H9 (cell line): ENCODE results near the gene CDC42. TPM values are rescaled to one million over a fixed set of nuclear protein-coding genes. Genes with fewer than 3 reads are reported as not detected.

Experiments used
- DNase-seq: peaks from one replicate; pipeline ENCODE4 v3.0.0-alpha.2; 2017
- H2AFZ ChIP-seq: one replicate; pipeline ENCODE4 v1.6.1; 2013; ENCODE audit warnings: mild to moderate bottlenecking, low read length, control low read depth, moderate library complexity
- H2AK5ac ChIP-seq: 2 replicates; pipeline ENCODE4 v1.6.1; 2013; ENCODE audit warnings: low read length, control low read depth, mixed read lengths; ENCODE audit not compliant: insufficient read length
- H2BK120ac ChIP-seq: one replicate; pipeline ENCODE4 v1.6.1; 2013; ENCODE audit warnings: low read depth, mild to moderate bottlenecking, low read length, control low read depth, inconsistent platforms; ENCODE audit not compliant: poor library complexity, severe bottlenecking
- H2BK12ac ChIP-seq: 2 replicates; pipeline ENCODE4 v1.6.1; 2013; ENCODE audit warnings: low read length, control low read depth, mixed read lengths, low read depth; ENCODE audit not compliant: insufficient read length
- H2BK15ac ChIP-seq: 2 replicates; pipeline ENCODE4 v1.6.1; 2013; ENCODE audit warnings: low read depth, low read length, control low read depth
- H2BK20ac ChIP-seq: one replicate; pipeline ENCODE4 v1.6.1; 2013; ENCODE audit warnings: low read depth, mild to moderate bottlenecking, low read length, control low read depth, inconsistent platforms; ENCODE audit not compliant: poor library complexity, severe bottlenecking
- H2BK5ac ChIP-seq: 2 replicates; pipeline ENCODE4 v1.6.1; 2013; ENCODE audit warnings: low read length, control low read depth, mixed read lengths; ENCODE audit not compliant: insufficient read length
- H3K14ac ChIP-seq: 2 replicates; pipeline ENCODE4 v1.6.1; 2013; ENCODE audit warnings: low read length, control low read depth; ENCODE audit not compliant: insufficient read depth
- H3K18ac ChIP-seq: 2 replicates; pipeline ENCODE4 v1.6.1; 2013; ENCODE audit warnings: low read depth, mild to moderate bottlenecking, mixed read lengths, low read length, control low read depth; ENCODE audit not compliant: insufficient read length
- H3K23ac ChIP-seq: 2 replicates; pipeline ENCODE4 v1.6.1; 2013; ENCODE audit warnings: low read length, control low read depth, mixed read lengths, low read depth; ENCODE audit not compliant: insufficient read length
- H3K23me2 ChIP-seq: 2 replicates; pipeline ENCODE4 v1.6.1; 2013; ENCODE audit warnings: low read depth, mild to moderate bottlenecking, mixed read lengths, low read length, control low read depth; ENCODE audit not compliant: insufficient read length, poor library complexity, severe bottlenecking
- H3K27ac ChIP-seq: 2 replicates; pipeline ENCODE4 v1.5.1; 2013; ENCODE audit warnings: low read length, control low read depth, mixed read lengths, low read depth; ENCODE audit not compliant: insufficient read length
- H3K27me3 ChIP-seq: 2 replicates; pipeline ENCODE4 v1.6.1; 2013; ENCODE audit warnings: low read length, control low read depth, inconsistent platforms; ENCODE audit not compliant: insufficient read depth
- H3K4ac ChIP-seq: 2 replicates; pipeline ENCODE4 v1.6.1; 2013; ENCODE audit warnings: low read depth, mild to moderate bottlenecking, control low read depth, inconsistent platforms, low read length, moderate library complexity
- H3K4me1 ChIP-seq: 2 replicates; pipeline ENCODE4 v1.6.1; 2013; ENCODE audit warnings: low read length, control low read depth, inconsistent platforms; ENCODE audit not compliant: insufficient read depth
- H3K4me2 ChIP-seq: 2 replicates; pipeline ENCODE4 v1.6.1; 2013; ENCODE audit warnings: low read length, control low read depth, mixed read lengths; ENCODE audit not compliant: insufficient read length, insufficient read depth
- H3K56ac ChIP-seq: 2 replicates; pipeline ENCODE4 v1.6.1; 2013; ENCODE audit warnings: low read depth, mild to moderate bottlenecking, mixed read lengths, low read length, control low read depth; ENCODE audit not compliant: insufficient read length
- H3K79me1 ChIP-seq: 2 replicates; pipeline ENCODE4 v1.6.1; 2013; ENCODE audit warnings: low read depth, mild to moderate bottlenecking, moderate library complexity, low read length, control low read depth, inconsistent platforms; ENCODE audit not compliant: insufficient read depth, poor library complexity, severe bottlenecking
- H3K79me2 ChIP-seq: 2 replicates; pipeline ENCODE4 v1.6.1; 2013; ENCODE audit warnings: low read length, control low read depth, inconsistent platforms; ENCODE audit not compliant: insufficient read depth
- H3K9ac ChIP-seq: 2 replicates; pipeline ENCODE4 v1.6.1; 2013; ENCODE audit warnings: low read length, control low read depth, mixed read lengths; ENCODE audit not compliant: insufficient read length; ENCODE audit errors: extremely low read depth
- H3K9me3 ChIP-seq: one replicate; pipeline ENCODE4 v1.6.1; 2013; ENCODE audit warnings: low read depth, low read length, inconsistent platforms; ENCODE audit not compliant: control insufficient read depth
- H3T11ph ChIP-seq: one replicate; pipeline ENCODE4 v1.6.1; 2013; ENCODE audit warnings: mild to moderate bottlenecking, low read length, control low read depth, inconsistent platforms
- H4K20me1 ChIP-seq: one replicate; pipeline ENCODE4 v1.6.1; 2013; ENCODE audit not compliant: control insufficient read depth, insufficient read length, insufficient read depth
- H4K5ac ChIP-seq: 2 replicates; pipeline ENCODE4 v1.6.1; 2013; ENCODE audit warnings: low read depth, mild to moderate bottlenecking, mixed read lengths, low read length, control low read depth; ENCODE audit not compliant: insufficient read length
- H4K8ac ChIP-seq: replicated peaks from 2 replicates; pipeline ENCODE4 v1.6.1; 2013; ENCODE audit warnings: low read length, control low read depth, mixed read lengths, low read depth; ENCODE audit not compliant: insufficient read length
- H4K91ac ChIP-seq: 2 replicates; pipeline ENCODE4 v1.6.1; 2013; ENCODE audit warnings: low read depth, mild to moderate bottlenecking, moderate library complexity, mixed read lengths, low read length, control low read depth; ENCODE audit not compliant: insufficient read length
- H3K27ac Mint-ChIP-seq, 3 experiments: 2 replicates in 2 of 3; 3 replicates in 1 of 3; pipeline ENCODE4 v1.8.0; 2020 to 2021; ENCODE audit warnings: mixed read lengths in 3 of 3, mild to moderate bottlenecking in 1 of 3, moderate library complexity in 1 of 3
- H3K27me3 Mint-ChIP-seq: 2 replicates; pipeline ENCODE4 v1.8.0; 2021; ENCODE audit warnings: low read depth, mild to moderate bottlenecking, moderate library complexity, mixed read lengths
- H3K36me3 Mint-ChIP-seq, 3 experiments: 2 replicates in 2 of 3; 3 replicates in 1 of 3; pipeline ENCODE4 v1.8.0; 2020 to 2021; ENCODE audit warnings: low read depth in 3 of 3, mixed read lengths in 3 of 3; ENCODE audit not compliant: insufficient read depth in 1 of 3
- H3K4me1 Mint-ChIP-seq, 2 experiments: 2 replicates each; pipeline ENCODE4 v1.8.0; 2020; ENCODE audit warnings: mixed read lengths in 2 of 2
- H3K4me3 Mint-ChIP-seq, 2 experiments: 2 replicates in 1 of 2; 3 replicates in 1 of 2; pipeline ENCODE4 v1.8.0; 2020 to 2021; ENCODE audit warnings: mild to moderate bottlenecking in 2 of 2, mixed read lengths in 2 of 2, moderate library complexity in 1 of 2
- H3K9me3 Mint-ChIP-seq, 2 experiments: 2 replicates in 1 of 2; 3 replicates in 1 of 2; pipeline ENCODE4 v1.8.0; 2020; ENCODE audit warnings: mild to moderate bottlenecking in 2 of 2, mixed read lengths in 2 of 2, moderate library complexity in 1 of 2
- CTCF ChIP-seq: fragments of 200-600 bp; sonication (generic); conservative IDR thresholded peaks from 3 replicates; pipeline ENCODE4 v1.8.0; 2021; ENCODE audit warnings: antibody characterized with exemption, mild to moderate bottlenecking
- WGBS: extraction: QIAGEN DNeasy Blood & Tissue Kit; methylation state at CpG from one replicate; pipeline ENCODE4 v1.1.7; 2013; ENCODE audit warnings: missing lambda C conversion rate, low lambda C conversion rate, mixed read lengths; ENCODE audit not compliant: insufficient read length; ENCODE audit errors: extremely low coverage; 5-methylcytosine and 5-hydroxymethylcytosine counted together
- total RNA-seq: library from RNA; stranded (reverse); gene quantifications from 2 replicates; pipeline ENCODE4 v1.2.1, GENCODE V29; 2021

The CDC42 gene
- total RNA-seq, 1 experiment from 2014 or later, result 197 TPM

GRCh38 chr1:22078133-22078532, 25.6 kb downstream of the CDC42 start:
- Histone ChIP-seq H3K14ac (no peak overlapping the region), H4K5ac (no peak overlapping the region), H4K20me1 (no peaks in the 10 kb centered on the region), H4K8ac (no peak overlapping the region), H2BK5ac (no peak overlapping the region), H3K79me1 (no peaks in the 10 kb centered on the region), H3K4me1 (peaks cover 2% of the 10 kb centered on the region; the same call in 1 of the 2 replicates), H2BK120ac (no peak overlapping the region), H2BK15ac (no peak overlapping the region), H2AFZ (no peak overlapping the region), H3K27me3 (no peaks in the 10 kb centered on the region), H3T11ph (no peak overlapping the region), H3K56ac (no peak overlapping the region), H3K18ac (no peak overlapping the region), H3K9ac (no peak overlapping the region), H3K27ac (no peak overlapping the region), H4K91ac (no peak overlapping the region), H3K4me2 (no peak overlapping the region), H3K4ac (no peak overlapping the region), H2AK5ac (no peak overlapping the region), H3K79me2 (peaks cover 15% of the 10 kb centered on the region; the same call in 1 of the 2 replicates), H2BK20ac (no peak overlapping the region), H2BK12ac (no peak overlapping the region), H3K23ac (no peak overlapping the region), H3K23me2 (no peaks in the 10 kb centered on the region), H3K9me3 (no peaks in the 10 kb centered on the region)
- no peak overlapping the region for H3K27ac Mint-ChIP-seq
- TF ChIP-seq CTCF, result no peak
- H3K9me3 Mint-ChIP-seq, result no peaks in the 10 kb centered on the region
- H3K27me3 Mint-ChIP-seq, result no peaks in the 10 kb centered on the region
- H3K4me3 Mint-ChIP-seq, result no peak overlapping the region
- peaks cover 19 to 38% of the 10 kb centered on the region in 2 experiments for H3K4me1 Mint-ChIP-seq
- DNase-seq, result no peak
- WGBS, result no CpG with 5 or more reads among the region's 2 CpGs
- peaks cover 1 to 32% (median 31%) of the 10 kb centered on the region in 3 experiments; a peak in 5 of 7 replicates for H3K36me3 Mint-ChIP-seq
